GM18909 (cell line): ENCODE results near the gene DDX46.

Experiments
- ATAC-seq: cut with Tn5 transposase; IDR thresholded peaks from one replicate; pipeline ENCODE4 v1.9.1; 2021; ENCODE audit warnings: mild to moderate bottlenecking; ENCODE audit not compliant: unreplicated experiment, poor library complexity

The DDX46 gene

DNA sequence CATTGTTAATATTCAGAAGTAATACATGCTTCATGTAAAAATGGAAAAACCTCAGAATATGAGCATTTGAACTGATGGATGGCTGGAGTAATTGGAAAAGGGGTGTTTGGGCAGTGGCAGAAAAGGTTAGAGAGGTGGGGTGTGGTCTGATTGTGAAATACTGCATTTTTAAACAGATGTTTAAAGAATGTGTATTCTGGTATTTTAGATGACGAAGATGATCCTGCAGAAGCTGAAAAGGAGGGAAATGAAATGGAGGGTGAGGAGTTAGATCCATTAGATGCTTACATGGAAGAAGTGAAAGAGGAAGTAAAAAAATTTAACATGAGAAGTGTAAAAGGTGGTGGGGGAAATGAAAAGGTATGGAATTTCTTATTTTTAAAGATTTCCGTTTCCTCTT is 18.8 kb downstream of the DDX46 start:
- ATAC-seq = no peak

DNA sequence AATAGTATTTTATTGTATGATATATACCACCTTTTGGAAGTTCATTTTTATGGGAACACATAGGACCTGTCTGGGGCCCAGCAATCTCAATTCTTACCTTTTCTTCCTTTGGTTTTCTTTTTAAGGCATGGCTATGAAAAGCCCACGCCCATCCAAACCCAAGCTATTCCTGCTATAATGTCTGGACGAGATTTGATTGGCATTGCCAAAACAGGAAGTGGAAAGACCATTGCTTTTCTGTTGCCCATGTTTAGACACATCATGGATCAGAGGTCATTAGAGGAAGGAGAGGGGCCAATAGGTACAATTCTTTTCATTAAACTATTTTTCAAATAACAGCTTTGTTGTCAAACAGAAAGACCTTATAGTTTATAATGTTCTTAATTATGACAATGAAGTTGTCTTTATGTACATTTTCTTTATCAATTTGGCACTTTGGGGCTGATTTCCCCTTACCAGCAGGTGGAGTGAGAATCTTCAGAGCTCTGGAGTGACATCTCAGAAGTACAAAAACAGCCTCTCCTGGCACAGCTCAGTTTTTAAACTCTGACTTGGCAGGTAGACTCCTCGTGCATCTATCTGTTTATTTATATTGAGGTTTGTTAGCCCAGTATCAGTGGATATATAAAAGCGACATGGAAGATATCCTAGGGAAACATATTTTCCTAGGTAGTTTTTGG is 25.8 kb downstream of the DDX46 start:
- no peak for ATAC-seq

DNA sequence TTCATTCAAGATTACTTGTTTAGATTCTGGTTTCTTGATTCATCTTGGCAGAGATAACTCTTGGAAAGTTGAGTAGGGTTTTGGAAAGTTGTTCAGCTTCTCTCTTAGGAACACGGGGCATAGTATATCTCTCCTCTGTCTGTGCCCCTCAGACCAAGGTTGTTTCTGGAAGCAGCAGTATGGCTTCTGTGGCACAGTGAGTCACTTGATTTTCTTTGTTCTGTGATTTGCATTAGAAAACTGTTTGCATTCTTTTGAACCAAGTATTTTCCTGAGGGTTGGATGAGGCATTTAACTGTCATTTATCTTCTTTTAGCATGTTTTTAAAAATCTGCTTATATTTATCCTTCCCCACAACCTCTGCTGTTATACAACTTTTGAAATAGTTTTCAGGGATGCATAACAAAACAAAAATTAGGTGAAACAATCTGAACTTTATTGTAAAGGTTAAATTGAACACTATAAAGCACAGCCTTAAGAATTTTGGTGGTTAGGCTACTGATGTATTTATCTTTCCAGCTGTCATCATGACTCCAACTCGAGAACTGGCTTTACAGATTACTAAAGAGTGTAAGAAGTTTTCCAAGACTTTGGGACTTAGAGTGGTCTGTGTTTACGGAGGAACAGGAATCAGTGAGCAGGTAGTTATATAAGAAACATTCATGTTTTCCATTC is 26.5 kb downstream of the DDX46 start:
- no peak for ATAC-seq

DNA sequence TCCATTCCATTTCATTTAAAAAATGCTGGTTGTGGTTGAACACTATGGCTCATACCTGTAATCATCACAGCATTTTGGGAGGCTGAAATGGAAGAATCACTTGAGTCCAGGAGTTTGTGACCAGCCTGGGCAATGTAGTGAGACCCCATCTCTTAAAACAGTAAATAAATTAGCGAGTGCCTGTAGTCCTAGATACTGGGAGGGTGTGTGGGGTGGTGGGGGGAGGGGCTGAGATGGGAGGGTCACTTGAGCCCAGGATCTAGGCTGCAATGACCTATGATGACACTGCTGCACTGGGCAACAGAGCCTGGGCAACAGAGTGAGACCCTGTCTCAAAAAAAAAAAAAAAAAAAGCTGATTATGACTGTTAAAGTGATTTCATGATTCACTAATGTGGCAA is 29.1 kb downstream of the DDX46 start:
- no peak for ATAC-seq

DNA sequence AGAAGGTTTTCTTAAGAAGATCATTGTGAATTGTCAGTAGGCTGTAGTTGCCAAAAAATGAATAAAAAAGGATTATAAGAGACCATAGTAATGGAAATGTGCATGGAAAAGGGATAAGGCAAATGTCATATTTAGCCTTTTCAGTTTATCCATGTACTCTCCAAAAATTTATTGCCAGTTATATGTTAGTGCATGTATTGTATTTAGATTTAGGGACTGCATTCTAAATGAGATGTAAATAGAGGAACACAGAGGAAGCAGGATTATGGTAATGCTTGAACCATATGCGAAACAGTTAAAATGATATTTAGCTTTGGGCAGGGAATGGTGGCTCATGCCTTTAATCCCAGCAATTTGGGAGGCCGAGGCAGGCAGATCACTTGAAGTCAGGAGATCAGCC is 33.0 kb downstream of the DDX46 start:
- no peak for ATAC-seq

DNA sequence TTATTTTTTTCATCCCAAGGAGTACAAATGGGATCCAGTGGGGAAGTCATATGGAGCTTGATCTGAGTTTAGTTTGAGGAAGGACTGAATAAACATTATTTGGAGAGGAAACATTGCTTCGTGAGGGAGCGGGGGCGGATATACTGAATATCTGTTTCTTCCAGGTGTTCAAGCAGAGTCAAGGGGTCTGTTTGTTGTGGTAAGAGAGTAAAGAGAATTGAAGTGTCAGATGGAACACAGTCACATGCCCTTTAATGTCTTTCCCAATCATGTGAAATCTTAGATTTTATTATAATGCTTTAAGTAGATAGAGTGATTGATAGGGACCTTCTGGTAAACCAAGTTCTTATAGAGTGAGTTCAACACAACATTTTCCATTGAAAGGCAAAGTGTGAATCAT is 33.7 kb downstream of the DDX46 start:
- ATAC-seq = no peak

DNA sequence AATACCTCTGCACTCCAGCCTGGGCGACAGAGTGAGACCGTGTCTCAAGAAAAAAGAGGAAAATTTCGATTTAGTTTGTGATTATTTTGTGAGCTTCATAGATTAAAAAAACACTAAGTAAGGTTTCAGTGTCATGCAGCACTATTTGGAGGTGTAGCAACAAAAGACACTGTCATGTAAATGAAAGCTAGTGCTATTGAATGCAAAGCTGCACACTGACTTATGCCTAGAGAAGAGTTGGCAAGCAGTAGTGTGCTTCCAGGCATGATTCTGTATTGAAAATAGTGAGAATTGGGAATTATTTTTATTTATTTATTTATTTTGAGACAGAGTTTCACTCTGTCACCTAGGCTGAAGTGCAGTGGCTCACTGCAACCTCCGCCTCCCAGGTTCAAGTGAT is 34.5 kb downstream of the DDX46 start:
- ATAC-seq = no peak

DNA sequence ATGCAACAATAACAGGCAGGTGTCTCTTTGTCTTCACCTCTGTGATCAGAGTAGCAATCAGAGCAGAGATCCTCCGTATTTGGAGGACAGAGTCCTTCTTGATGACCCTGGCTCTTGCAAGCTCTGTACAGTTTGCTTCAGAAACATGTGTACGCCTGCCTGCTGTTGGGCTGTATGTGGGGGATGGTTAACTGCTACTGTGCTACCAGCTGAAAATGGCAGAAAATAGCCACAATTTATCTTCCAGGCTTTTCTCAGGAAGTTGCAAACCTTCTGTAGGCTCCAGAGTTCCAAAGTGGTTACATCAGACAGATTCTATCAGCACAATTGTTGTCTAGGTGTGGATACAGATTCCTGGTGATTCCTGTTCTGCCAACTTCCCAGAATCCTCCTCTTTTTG is 35.5 kb downstream of the DDX46 start:
- ATAC-seq = no peak

DNA sequence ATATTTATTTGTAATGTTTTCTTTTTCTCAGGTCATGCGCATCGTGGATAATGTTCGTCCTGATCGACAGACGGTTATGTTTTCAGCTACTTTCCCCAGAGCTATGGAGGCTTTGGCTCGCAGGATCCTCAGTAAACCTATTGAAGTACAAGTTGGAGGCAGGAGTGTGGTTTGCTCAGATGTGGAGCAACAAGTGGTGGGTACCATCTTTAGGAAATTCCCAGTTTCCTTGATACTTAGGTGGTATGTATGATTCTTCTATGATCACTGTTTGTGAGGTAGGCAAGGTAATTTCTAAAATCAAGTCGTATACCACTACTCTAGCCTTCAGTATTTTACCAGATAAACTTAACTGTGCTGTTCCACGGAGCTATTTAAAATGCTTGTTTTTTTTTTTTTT is 36.2 kb downstream of the DDX46 start:
- no peak for ATAC-seq

DNA sequence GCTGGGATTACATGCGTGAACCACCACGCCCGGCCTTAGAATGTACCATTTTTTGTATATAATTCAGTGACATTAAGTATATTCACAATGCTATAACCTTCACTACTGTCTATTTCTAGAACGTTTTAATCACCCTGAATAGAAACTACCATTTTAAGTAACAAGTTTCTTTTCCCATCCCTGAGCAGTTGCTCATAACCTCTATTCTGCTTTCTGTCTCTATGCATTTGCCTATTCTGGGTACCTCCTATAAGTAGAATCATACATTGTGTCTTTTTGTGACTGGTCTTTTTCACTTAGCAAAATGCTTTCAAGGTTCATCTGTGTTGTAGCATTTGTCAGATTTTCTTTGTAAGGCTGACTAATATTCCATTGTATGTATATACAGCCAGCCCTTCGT is 39.9 kb downstream of the DDX46 start:
- no peak for ATAC-seq

DNA sequence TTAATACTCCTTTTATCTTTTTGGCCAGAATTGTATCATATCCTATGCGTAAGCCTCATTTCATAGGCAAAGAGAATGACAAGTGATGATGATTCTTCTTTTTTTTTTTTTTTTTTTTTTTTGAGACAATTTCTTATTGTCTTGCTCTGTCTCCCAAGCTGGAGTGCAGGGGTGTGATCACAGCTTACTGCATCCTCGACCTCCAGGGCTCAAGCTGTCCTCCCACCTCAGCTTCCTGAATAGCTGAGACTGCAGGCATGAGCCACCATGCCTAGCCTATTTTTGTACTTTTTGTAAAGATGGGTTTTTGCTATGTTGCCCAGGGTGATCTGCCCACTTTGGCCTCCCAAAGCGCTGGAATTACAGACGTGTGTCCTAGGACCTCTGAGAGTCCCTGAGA is 45.2 kb downstream of the DDX46 start:
- ATAC-seq = no peak

DNA sequence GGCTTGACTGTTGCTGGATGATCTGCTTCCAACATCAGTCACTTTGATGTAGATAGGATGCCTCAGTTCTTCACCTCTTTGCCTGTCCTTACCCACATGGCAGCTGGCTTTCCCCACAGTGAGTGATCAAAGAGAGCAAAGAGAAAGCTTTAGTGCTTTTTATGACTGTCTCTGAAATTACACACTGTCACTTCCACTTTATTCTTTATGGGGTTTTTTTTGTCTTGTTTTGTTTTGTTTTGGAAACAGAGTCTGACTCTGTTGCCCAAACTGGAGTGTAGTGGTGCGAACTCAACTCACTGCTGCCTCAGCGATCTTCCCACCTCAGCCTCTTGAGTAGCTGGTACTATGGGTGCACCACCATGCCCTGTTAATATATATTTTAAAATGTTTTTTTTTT is 54.8 kb downstream of the DDX46 start:
- ATAC-seq = peak; percentile 40

DNA sequence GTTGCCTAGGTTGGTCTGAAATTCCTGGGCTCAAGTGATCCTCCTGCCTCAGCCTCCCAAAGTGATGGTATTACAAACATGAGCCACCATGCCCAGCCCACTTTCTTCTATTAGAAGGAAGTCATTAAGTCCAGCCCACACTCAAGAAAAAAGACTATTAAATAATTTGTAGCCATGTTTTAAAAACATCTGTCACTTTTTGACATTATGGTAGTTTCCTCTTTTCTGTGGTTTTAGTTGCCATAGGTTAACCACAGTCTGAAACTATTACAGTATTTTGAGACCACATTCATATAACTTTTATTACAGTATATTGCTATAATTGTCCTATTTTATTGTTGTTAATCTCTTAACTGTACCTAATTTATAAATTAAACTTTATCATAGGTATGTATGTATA is 55.2 kb downstream of the DDX46 start:
- ATAC-seq = peak; percentile 59

DNA sequence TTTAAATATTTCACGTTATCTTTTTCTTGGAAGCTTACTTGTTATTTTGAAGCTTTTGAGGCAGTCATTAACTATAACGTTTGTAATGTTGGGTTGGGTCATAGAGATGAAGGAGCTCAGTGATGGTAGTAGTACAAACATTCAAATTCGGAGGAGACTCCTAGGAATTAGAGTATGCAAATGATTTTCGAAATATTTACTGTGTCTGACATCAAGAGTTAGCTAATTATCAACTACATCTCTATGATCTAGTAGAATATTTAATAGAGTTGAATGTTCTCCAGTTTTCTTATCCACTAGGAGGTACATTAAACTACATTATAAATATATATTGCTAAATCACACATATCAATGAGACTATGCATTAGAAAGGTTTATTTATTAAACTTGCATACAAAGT is 58.4 kb downstream of the DDX46 start:
- ATAC-seq = no peak

DNA sequence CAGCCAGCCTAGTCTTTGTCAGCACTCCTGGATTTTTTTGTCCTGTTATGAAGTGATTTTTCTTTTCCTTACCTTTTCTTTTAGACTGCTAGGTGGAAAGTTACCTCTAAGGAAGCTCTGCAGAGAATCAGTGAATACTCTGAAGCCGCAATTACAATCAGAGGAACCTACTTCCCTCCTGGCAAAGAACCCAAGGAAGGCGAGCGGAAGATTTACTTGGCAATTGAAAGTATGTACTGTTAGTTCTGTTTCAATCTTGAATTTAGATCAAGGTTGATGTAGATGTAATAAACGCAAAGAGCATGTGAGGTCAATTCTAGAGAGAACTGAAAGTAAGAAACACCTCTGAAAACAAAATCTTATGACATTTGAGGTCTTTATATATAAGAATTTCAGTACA is 60.2 kb downstream of the DDX46 start:
- ATAC-seq = no peak

DNA sequence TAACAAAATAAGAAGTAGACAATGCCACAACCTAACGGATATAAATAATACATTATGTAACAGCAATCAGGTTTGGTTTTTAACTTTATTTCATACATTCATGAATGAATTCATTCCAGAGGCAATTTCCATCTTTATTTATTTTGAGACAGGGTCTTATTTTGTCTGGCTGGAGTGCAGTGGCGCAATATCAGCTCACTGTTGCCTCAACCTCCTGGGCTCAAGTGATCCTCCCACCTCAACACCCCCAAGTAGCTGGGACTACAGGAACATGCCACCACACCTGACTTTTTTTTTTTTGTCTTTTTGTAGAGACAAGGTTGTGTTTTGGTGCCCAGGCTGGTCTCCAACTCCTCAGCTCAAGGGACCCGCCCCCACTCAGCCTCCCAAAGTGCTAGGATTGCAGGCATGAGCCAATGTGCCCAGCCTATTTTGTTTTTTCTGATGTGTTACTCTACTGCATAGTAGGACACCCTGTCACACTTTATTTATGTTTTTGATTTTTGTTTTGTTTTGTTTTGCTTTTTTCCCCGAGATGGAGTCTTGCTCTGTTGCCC is 60.9 kb downstream of the DDX46 start:
- no peak for ATAC-seq

DNA sequence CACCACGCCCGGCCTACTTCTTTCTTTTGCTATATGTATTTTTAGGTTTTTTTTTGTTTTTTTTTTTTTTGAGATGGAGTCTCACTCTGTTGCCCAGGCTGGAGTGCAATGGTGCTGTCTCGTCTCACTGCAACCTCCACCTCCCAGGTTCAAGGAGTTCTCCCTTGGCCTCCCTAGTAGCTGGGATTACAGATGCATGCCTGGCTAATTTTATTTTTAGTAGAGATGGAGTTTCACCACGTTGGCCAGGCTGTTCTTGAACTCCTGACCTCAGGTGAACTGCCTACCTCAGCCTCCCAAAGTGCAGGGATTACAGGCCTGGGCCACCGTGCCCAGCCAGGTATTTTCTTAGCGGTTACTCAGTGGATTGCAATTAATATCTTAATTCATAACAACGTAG is 63.3 kb downstream of the DDX46 start:
- no peak for ATAC-seq

DNA sequence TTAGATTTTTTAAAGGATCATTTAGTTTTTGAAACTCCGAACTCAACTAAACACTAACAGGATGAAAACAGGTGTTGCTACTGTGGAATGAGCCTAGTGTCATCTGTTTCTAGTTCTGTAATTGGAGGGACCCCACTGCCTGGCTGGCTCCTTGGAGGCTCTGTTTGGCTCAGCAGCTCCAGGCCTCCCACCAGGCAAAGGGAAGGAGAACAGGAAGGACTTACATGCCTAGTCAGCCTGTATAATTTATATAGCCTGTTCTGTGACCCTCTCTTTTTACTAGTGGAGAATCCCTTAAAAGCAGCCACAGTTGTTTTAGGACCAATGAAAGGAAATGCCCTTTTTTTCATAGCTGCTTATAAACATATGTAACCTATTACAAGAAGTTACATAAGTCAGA is 66.1 kb downstream of the DDX46 start:
- no peak for ATAC-seq

DNA sequence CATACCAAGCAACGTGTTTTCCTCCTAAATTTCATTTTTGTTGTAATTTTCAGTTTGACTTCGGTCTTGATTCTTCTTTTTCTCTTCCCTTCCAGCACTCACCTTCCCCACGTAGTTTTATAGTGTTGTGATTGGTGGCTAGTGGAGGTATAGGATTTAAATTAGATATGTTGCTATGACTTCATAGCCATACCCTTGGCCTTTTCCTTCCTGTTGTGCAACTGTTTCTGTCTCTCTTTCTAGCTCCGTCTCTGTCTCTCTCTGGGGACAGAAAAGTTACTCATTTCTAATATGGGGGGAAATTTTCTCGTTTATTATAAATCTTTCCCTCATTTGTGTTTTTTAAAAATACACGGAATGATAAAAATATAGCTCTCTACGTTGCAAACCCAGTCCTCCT is 66.6 kb downstream of the DDX46 start:
- no peak for ATAC-seq

DNA sequence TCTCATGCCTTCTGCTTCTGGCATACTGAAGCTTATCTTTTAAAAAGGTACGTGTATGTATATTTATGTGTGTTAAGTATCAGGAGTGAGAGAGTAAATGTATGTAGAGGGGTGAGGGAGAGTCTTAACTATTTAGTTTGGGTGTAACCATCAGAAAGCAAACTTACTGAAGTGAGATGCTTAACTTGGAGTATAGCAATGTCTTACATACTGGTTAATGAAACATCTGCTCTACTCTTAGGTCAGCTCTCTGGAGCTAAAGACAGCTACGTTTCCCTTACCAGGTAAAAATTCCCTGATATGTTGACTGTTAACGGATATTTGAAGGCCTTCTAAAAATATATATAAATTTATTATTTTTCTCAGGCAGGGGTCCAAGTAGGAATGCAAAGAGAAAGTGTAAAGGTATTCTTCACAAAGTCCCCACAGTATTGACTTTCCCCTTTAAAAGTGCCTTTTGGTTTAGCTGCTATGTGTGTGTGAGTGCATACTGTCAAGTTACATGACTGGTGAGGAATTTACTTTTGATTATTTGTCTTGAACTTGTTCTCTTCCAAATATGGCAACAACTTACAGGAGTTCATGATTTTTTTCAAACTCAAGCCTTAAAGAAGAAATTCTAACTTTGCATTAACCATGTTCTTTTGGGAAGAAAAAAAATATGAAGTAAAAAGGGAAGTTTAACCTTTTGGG is 74.9 kb downstream of the DDX46 start:
- no peak for ATAC-seq

DNA sequence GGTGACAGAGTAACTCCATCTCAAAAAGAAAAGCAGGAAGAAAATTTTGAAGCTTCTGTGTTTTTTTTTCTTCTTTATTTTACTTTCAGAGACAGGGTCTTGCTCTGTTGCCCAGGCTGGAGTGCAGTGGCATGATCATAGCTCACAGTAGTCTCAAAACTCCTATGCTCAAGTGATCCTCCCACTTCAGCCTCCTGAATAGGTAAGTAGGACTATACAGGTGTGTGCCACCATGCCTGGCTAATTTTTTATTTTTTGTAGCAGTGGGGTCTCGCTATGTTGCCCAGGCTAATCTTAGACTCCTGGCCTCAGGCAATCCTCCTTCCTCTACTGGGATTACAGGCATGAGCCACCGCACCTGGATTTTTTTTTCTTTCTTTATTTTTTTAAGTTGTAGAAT is 77.0 kb downstream of the DDX46 start:
- ATAC-seq = no peak
